HL-60 (cell line): ENCODE measurements around the gene NFATC1.

Experiments
- POLR2AphosphoS5 ChIP-seq: IDR thresholded peaks from 2 replicates; pipeline ENCODE4 v1.6.1; 2012; ENCODE audit warnings: low read depth
- TF ChIP-seq, protein P1 (sequence below): IDR thresholded peaks from one replicate; pipeline ENCODE4 v1.5.1; 2011; ENCODE audit warnings: low read length, control low read depth, inconsistent platforms; ENCODE audit not compliant: insufficient read depth

DNA sequence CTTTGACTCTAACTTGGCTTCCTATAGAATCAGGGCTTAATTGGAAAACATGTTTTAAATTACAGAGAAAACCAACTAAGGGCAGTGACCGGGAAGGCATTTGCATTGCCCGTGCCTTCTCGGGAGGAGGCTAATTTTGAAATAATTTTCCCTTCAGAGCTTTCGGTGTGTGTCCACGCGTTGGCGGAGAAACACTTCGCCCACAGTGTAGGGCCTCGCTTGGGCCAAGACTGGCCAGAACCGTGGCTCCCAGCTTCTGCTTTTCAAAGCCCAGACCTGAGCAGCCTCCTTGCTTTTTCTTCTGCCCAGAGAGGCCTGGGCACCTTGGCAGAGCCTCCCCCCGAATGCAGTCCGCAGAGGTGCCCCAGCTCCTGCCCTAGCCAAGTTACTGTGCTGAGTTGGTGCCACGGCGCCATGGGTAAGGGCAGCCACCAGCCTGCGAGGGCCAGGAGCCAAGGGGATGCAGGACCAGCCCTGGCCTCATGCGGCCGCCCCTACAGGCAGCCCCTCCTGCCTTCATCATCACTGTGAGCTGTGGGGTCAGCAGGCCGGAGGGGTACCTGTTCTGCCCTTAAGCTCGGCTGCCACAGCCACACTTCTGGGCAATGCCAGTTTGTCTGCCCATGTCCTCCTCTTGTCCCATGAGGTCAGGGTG, 57.4 kb downstream of the NFATC1 start:
- TF ChIP-seq, protein P1, sequence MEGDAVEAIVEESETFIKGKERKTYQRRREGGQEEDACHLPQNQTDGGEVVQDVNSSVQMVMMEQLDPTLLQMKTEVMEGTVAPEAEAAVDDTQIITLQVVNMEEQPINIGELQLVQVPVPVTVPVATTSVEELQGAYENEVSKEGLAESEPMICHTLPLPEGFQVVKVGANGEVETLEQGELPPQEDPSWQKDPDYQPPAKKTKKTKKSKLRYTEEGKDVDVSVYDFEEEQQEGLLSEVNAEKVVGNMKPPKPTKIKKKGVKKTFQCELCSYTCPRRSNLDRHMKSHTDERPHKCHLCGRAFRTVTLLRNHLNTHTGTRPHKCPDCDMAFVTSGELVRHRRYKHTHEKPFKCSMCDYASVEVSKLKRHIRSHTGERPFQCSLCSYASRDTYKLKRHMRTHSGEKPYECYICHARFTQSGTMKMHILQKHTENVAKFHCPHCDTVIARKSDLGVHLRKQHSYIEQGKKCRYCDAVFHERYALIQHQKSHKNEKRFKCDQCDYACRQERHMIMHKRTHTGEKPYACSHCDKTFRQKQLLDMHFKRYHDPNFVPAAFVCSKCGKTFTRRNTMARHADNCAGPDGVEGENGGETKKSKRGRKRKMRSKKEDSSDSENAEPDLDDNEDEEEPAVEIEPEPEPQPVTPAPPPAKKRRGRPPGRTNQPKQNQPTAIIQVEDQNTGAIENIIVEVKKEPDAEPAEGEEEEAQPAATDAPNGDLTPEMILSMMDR = no peak
- TF ChIP-seq POLR2AphosphoS5 = no peak
